ENCODE results near the gene MYO3B. TPM values are rescaled to one million over a fixed set of nuclear protein-coding genes. Genes with fewer than 3 reads are reported as not detected.

MYO3B gene
- total and polyA plus RNA-seq, 2 of the 8 experiments (the other 6 are each of a cell fraction or from before 2014, with no cell fraction given), result 0.17 to 0.19 TPM

DNA sequence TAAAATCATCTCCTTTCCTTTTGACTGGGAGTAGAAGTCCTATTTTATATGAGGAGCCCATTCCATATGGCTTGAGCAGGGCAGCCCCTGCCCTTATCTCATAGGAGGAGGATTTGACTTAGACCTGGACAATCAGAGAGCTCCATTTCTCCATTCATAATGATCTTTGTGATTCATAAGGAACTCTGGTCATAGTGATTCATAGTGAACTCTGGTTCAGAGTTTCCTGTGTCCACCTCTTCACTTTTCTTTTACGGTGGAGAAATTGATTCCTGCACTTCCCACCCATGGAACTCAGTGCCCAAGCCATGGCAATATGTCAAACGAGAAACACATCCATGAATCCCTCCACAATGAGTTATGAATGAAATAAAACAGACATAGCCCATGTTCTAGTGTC, 12.8 kb upstream of the MYO3B start (continued):
- TF ChIP-seq SAP30 (IDR thresholded peaks at IDR 0.05; ENCODE audit: insufficient read depth, insufficient replicate concordance, low read length) (no peak), POLR2A (IDR thresholded peaks at IDR 0.05; ENCODE audit: control extremely low read depth in 1 of 2, low read depth in 2 of 2, low read length in 2 of 2) (no peak)
